Fibroblast of villous mesenchyme (primary cell): ENCODE data around the gene YTHDC2. TPM values are rescaled to one million over a fixed set of nuclear protein-coding genes. Genes with fewer than 3 reads are reported as not detected.

Experiments used
- DNase-seq: peaks from one replicate; pipeline ENCODE4 v3.0.0-alpha.2; 2010; ENCODE audit warnings: low read depth
- H3K4me3 ChIP-seq: 2 replicates; pipeline ENCODE4 v1.5.1; 2011; ENCODE audit warnings: low read depth, mild to moderate bottlenecking, low read length
- small RNA-seq: library from RNA; depleted of rRNA; stranded (forward); fragments of <200 nt; gene quantifications from one replicate; pipeline ENCODE3, GENCODE V24; 2012
- total RNA-seq: library from RNA; depleted of rRNA; stranded (reverse); fragments of >200 nt; gene quantifications from 2 replicates; pipeline ENCODE4 v1.2.3, GENCODE V29; 2012
- TF ChIP-seq, protein P1 (sequence below): IDR thresholded peaks from 2 replicates; pipeline ENCODE4 v1.5.1; 2012; ENCODE audit warnings: low read depth, mild to moderate bottlenecking, low read length; ENCODE audit not compliant: insufficient read depth

The YTHDC2 gene
- total RNA-seq, 1 donor, result 31.1 TPM

DNA sequence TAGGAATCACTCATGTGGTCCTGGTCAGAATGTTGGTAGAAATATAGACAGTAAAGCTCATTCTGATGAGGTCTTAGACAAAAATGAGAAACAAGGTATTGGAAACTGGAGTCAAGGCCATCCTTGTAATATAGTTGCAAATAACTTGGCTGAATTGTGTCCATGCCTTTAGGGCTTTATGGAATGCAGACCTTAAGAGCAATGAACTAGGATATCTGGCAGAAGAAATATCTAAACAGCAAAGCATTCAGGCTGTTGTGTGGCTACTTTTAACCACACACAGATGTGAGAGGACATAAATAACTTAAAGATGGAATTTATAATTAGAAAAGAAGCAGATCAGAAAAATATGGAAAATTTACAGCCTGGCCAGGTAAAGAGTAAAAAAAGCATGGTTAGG, 128.2 kb downstream of the YTHDC2 start:
- DNase-seq, result no peak
- H3K4me3 ChIP-seq, result no peak overlapping the region
- TF ChIP-seq, protein P1, sequence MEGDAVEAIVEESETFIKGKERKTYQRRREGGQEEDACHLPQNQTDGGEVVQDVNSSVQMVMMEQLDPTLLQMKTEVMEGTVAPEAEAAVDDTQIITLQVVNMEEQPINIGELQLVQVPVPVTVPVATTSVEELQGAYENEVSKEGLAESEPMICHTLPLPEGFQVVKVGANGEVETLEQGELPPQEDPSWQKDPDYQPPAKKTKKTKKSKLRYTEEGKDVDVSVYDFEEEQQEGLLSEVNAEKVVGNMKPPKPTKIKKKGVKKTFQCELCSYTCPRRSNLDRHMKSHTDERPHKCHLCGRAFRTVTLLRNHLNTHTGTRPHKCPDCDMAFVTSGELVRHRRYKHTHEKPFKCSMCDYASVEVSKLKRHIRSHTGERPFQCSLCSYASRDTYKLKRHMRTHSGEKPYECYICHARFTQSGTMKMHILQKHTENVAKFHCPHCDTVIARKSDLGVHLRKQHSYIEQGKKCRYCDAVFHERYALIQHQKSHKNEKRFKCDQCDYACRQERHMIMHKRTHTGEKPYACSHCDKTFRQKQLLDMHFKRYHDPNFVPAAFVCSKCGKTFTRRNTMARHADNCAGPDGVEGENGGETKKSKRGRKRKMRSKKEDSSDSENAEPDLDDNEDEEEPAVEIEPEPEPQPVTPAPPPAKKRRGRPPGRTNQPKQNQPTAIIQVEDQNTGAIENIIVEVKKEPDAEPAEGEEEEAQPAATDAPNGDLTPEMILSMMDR, result no peak

Small RNA genes lying within 50 kb of the gene (small RNA-seq; reads per million reads assigned to genes)
- not detected for gene RNU4ATAC13P

Other genes with a start within 250 kb of the YTHDC2 start
- gene TSSK1B, start 78.7 kb upstream of the YTHDC2 start, total RNA-seq, result 0.43 and 0.64 TPM in 2 replicates
- gene MCC, start 25.2 kb upstream of the YTHDC2 start, total RNA-seq, result 25.4 and 37.6 TPM in 2 replicates